HG03342 (cell line): ENCODE results near the gene PIK3C3.
"Not testable (repeated sequence)": the region's sequence is repeated elsewhere in the genome, so short reads cannot be mapped to it uniquely, and the experiment has no call there.

Experiments used
- ATAC-seq: cut with Tn5 transposase; IDR thresholded peaks from one replicate; pipeline ENCODE4 v1.9.1; 2021; ENCODE audit warnings: mild to moderate bottlenecking, moderate library complexity; ENCODE audit not compliant: unreplicated experiment

Gene PIK3C3

GRCh38 chr18:42018831-42019230 lies 63.8 kb downstream of the PIK3C3 start:
- no peak for ATAC-seq

- ATAC-seq = no peak
Observed at GRCh38 chr18:42024131-42024530, 69.1 kb downstream of the PIK3C3 start.

- ATAC-seq = peak; percentile 21
Observed at GRCh38 chr18:42025491-42025890, 70.5 kb downstream of the PIK3C3 start.

GRCh38 chr18:42025974-42026625 lies 71.1 kb downstream of the PIK3C3 start:
- peak; percentile 87 for ATAC-seq

GRCh38 chr18:42028247-42028832 lies 73.3 kb downstream of the PIK3C3 start:
- no peak for ATAC-seq

- ATAC-seq = no peak
Observed at GRCh38 chr18:42029092-42029491, 74.1 kb downstream of the PIK3C3 start.

- no peak for ATAC-seq
Observed at GRCh38 chr18:42030586-42031182, 75.7 kb downstream of the PIK3C3 start.

GRCh38 chr18:42032447-42032846 lies 77.4 kb downstream of the PIK3C3 start:
- no peak for ATAC-seq

GRCh38 chr18:42033137-42033810 lies 78.2 kb downstream of the PIK3C3 start:
- ATAC-seq = no peak

- no peak for ATAC-seq
Observed at GRCh38 chr18:42038936-42039335, 83.9 kb downstream of the PIK3C3 start.

- no peak for ATAC-seq
Observed at GRCh38 chr18:42039396-42039795, 84.4 kb downstream of the PIK3C3 start.

- no peak for ATAC-seq
Observed at GRCh38 chr18:42041793-42042192, 86.8 kb downstream of the PIK3C3 start.

- no peak for ATAC-seq
Observed at GRCh38 chr18:42045346-42045745, 90.3 kb downstream of the PIK3C3 start.

GRCh38 chr18:42047721-42048120 lies 92.7 kb downstream of the PIK3C3 start:
- no peak for ATAC-seq

GRCh38 chr18:42048158-42048557 lies 93.1 kb downstream of the PIK3C3 start:
- no peak for ATAC-seq

- ATAC-seq = not testable (repeated sequence)
Observed at GRCh38 chr18:42049536-42049935, 94.5 kb downstream of the PIK3C3 start.

GRCh38 chr18:42051411-42051810 lies 96.4 kb downstream of the PIK3C3 start:
- ATAC-seq = no peak

- no peak for ATAC-seq
Observed at GRCh38 chr18:42052122-42052708, 97.2 kb downstream of the PIK3C3 start.

- ATAC-seq = peak; percentile 91
Observed at GRCh38 chr18:42053188-42053781, 98.3 kb downstream of the PIK3C3 start.

GRCh38 chr18:42064109-42064508 lies 109.1 kb downstream of the PIK3C3 start:
- ATAC-seq = no peak

- ATAC-seq = no peak
Observed at GRCh38 chr18:42067518-42067917, 112.5 kb downstream of the PIK3C3 start.
